ENCODE results near the gene SLC17A7.

Gene SLC17A7

GRCh38 chr19:49423985-49424303 is 17.4 kb downstream of the SLC17A7 start (continued):
- TF ChIP-seq, protein P1, sequence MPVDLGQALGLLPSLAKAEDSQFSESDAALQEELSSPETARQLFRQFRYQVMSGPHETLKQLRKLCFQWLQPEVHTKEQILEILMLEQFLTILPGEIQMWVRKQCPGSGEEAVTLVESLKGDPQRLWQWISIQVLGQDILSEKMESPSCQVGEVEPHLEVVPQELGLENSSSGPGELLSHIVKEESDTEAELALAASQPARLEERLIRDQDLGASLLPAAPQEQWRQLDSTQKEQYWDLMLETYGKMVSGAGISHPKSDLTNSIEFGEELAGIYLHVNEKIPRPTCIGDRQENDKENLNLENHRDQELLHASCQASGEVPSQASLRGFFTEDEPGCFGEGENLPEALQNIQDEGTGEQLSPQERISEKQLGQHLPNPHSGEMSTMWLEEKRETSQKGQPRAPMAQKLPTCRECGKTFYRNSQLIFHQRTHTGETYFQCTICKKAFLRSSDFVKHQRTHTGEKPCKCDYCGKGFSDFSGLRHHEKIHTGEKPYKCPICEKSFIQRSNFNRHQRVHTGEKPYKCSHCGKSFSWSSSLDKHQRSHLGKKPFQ (tag by site-specific recombination; IDR thresholded peaks at IDR 0.05) = no peak
- TF ChIP-seq ZNF350 (tag by site-specific recombination; IDR thresholded peaks at IDR 0.05) = no peak
- TF ChIP-seq ZNF423 (tag by site-specific recombination; IDR thresholded peaks at IDR 0.05) = no peak
- peak; percentile 2; the same call in 1 of the 2 replicates for TF ChIP-seq PRDM1 (tag by site-specific recombination; IDR thresholded peaks at IDR 0.05)
- TF ChIP-seq ZNF514 (tag by site-specific recombination; IDR thresholded peaks at IDR 0.05) = no peak
- no peak for TF ChIP-seq ZNF416 (tag by site-specific recombination; IDR thresholded peaks at IDR 0.05)
- TF ChIP-seq, protein P2, sequence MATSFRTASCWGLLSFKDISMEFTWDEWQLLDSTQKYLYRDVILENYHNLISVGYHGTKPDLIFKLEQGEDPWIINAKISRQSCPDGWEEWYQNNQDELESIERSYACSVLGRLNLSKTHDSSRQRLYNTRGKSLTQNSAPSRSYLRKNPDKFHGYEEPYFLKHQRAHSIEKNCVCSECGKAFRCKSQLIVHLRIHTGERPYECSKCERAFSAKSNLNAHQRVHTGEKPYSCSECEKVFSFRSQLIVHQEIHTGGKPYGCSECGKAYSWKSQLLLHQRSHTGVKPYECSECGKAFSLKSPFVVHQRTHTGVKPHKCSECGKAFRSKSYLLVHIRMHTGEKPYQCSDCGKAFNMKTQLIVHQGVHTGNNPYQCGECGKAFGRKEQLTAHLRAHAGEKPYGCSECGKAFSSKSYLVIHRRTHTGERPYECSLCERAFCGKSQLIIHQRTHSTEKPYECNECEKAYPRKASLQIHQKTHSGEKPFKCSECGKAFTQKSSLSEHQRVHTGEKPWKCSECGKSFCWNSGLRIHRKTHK (tag by site-specific recombination; IDR thresholded peaks at IDR 0.05) = no peak
- peak; percentile 45; the same call in 1 of the 2 replicates for TF ChIP-seq ZNF366 (tag by site-specific recombination; conservative IDR thresholded peaks at IDR 0.05)
- TF ChIP-seq ZNF132 (tag by site-specific recombination; IDR thresholded peaks at IDR 0.05; ENCODE audit: borderline replicate concordance) = no peak
- no peak for TF ChIP-seq ZEB2 (tag by site-specific recombination; IDR thresholded peaks at IDR 0.05)
- TF ChIP-seq ZNF792 (tag by site-specific recombination; IDR thresholded peaks at IDR 0.05) = no peak
- no peak for TF ChIP-seq ZNF2 (tag by site-specific recombination; IDR thresholded peaks at IDR 0.05)
- no peak for TF ChIP-seq SCRT1 (tag by site-specific recombination; IDR thresholded peaks at IDR 0.05; ENCODE audit: borderline replicate concordance)

GRCh38 chr19:49423071-49423984 is 18.0 kb downstream of the SLC17A7 start, which contains the start of gene PTH2:
PTH2 (minus strand) TSS chr19:49423441; CDS start chr19:49423339, 102 bp downstream.
- peak within 1 kb of the TSS; percentile 20 for H3K4me3 ChIP-seq (ENCODE audit: low read depth, low read length)
- H3K36me3 ChIP-seq (ENCODE audit: control insufficient read depth in 2 of 2, insufficient read depth in 1 of 2, low read length in 2 of 2) = no peaks in the 10 kb centered on the region
- CTCF ChIA-PET = interaction anchor here (3.8 kb wide), 1 partner anchor 32 kb away, joined by 33 read pairs; no protein-coding TSS in a partner anchor
- no peak within 1 kb of the TSS for H3K27ac ChIP-seq (ENCODE audit: extremely low read depth, low read depth, low read length)
- H3K9me3 ChIP-seq (ENCODE audit: control insufficient read depth, insufficient read depth, low read depth, low read length) = no peaks in the 10 kb centered on the region
- POLR2A ChIA-PET = no interaction called here
- no peak for TF ChIP-seq ZNF133 (tag by site-specific recombination; IDR thresholded peaks at IDR 0.05)
- TF ChIP-seq ZNF670 (tag by site-specific recombination; IDR thresholded peaks at IDR 0.05; ENCODE audit: low read depth) = no peak
- TF ChIP-seq ZNF747 (tag by site-specific recombination; IDR thresholded peaks at IDR 0.05) = no peak
- peak; percentile 43; the same call in 1 of the 2 replicates for TF ChIP-seq KLF16 (tag by site-specific recombination; IDR thresholded peaks at IDR 0.05)
- TF ChIP-seq PRDM1 (tag by site-specific recombination; IDR thresholded peaks at IDR 0.05) = peak; percentile 89
- peak; percentile 92 for TF ChIP-seq ZNF366 (tag by site-specific recombination; conservative IDR thresholded peaks at IDR 0.05)
- H3K4me1 ChIP-seq (ENCODE audit: control insufficient read depth, insufficient read depth, low read length) = peaks cover 5% of the 10 kb centered on the region

DNA sequence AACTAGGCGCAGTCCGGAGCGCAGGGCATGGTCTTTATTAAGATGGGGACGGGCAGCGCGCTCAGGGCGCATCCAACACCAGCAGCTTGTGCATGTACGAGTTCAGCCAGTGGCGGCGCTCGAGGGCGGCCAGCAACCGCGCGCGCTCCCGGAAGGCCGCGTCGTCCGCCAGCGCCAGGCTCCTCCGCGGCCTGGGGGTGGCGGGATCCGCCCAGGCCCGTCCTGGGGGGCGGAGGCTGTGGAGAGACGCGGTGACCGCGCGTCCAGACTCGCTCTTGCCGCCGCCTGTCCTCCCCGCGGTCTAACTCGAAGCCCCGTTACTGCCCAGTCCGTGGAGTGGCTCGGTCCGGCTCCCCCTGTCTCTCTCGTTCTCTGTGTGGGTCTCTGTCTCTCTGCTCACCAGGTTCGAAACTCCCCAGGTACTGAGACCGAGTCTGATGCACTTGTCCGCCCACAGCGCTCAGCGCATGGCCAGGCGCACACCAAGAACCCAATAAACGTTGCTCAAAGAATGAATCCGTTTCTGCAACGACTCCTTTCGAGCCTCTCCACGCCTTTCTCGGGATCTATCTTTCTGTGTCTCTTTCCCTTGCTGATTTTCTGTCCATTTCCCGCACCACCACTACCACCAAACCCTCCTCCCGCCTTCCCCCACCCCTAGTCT is 18.8 kb downstream of the SLC17A7 start:
- peaks cover 5% of the 10 kb centered on the region for H3K4me1 ChIP-seq (ENCODE audit: control insufficient read depth, insufficient read depth, low read length)
- H3K36me3 ChIP-seq (ENCODE audit: control insufficient read depth in 2 of 2, insufficient read depth in 1 of 2, low read length in 2 of 2) = no peaks in the 10 kb centered on the region
- ChIA-PET CTCF (interaction anchor here (0.5 to 4.5 kb wide), 3 partner anchors 11 to 129 kb away, joined by 3 to 28 read pairs (median 3); no protein-coding TSS in a partner anchor), POLR2A (interaction anchor here (1.0 to 1.3 kb wide), 2 partner anchors 19 to 31 kb away, joined by 4 to 5 read pairs; partner anchors contain the start of gene ALDH16A1)
- H3K27ac ChIP-seq (ENCODE audit: extremely low read depth, low read depth, low read length) = no peak overlapping the region
- H3K4me3 ChIP-seq (ENCODE audit: low read depth, low read length) = peak overlapping the region; percentile 20
- no peaks in the 10 kb centered on the region for H3K9me3 ChIP-seq (ENCODE audit: control insufficient read depth, insufficient read depth, low read depth, low read length)
- TF ChIP-seq PATZ1 (tag by site-specific recombination; IDR thresholded peaks at IDR 0.05) = peak; percentile 80
- TF ChIP-seq ZNF24 (tag by site-specific recombination; IDR thresholded peaks at IDR 0.05) = no peak
- TF ChIP-seq, protein P3, sequence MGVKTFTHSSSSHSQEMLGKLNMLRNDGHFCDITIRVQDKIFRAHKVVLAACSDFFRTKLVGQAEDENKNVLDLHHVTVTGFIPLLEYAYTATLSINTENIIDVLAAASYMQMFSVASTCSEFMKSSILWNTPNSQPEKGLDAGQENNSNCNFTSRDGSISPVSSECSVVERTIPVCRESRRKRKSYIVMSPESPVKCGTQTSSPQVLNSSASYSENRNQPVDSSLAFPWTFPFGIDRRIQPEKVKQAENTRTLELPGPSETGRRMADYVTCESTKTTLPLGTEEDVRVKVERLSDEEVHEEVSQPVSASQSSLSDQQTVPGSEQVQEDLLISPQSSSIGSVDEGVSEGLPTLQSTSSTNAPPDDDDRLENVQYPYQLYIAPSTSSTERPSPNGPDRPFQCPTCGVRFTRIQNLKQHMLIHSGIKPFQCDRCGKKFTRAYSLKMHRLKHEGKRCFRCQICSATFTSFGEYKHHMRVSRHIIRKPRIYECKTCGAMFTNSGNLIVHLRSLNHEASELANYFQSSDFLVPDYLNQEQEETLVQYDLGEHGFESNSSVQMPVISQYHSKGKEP (tag by site-specific recombination; IDR thresholded peaks at IDR 0.05) = 0 out of 2 replicates have a peak, but pooled peaks have one; percentile 15
- peak; percentile 42; the same call in 1 of the 2 replicates for TF ChIP-seq ZNF341 (tag by site-specific recombination; IDR thresholded peaks at IDR 0.05; ENCODE audit: low read depth)
- TF ChIP-seq ZNF623 (tag by site-specific recombination; IDR thresholded peaks at IDR 0.05) = no peak
- peak; percentile 85 for TF ChIP-seq ZNF660 (tag by site-specific recombination; IDR thresholded peaks at IDR 0.05)
- no peak for TF ChIP-seq ZNF155 (tag by site-specific recombination; IDR thresholded peaks at IDR 0.05)
- no peak for TF ChIP-seq ZNF768 (tag by site-specific recombination; IDR thresholded peaks at IDR 0.05)
- peak; percentile 91 for TF ChIP-seq GLIS1 (tag by site-specific recombination; IDR thresholded peaks at IDR 0.05)

Data from HEK293 (cell line).